Midbrain (tissue), 1 donor: ENCODE measurements around the gene PET117.
"Not testable (repeated sequence)": the region's sequence is repeated elsewhere in the genome, so short reads cannot be mapped to it uniquely, and the experiment has no call there.

Experiments used
- DNase-seq: peaks from one replicate; lab custom pipeline; 2025; lab: John Stamatoyannopoulos, UW

PET117 gene

DNA sequence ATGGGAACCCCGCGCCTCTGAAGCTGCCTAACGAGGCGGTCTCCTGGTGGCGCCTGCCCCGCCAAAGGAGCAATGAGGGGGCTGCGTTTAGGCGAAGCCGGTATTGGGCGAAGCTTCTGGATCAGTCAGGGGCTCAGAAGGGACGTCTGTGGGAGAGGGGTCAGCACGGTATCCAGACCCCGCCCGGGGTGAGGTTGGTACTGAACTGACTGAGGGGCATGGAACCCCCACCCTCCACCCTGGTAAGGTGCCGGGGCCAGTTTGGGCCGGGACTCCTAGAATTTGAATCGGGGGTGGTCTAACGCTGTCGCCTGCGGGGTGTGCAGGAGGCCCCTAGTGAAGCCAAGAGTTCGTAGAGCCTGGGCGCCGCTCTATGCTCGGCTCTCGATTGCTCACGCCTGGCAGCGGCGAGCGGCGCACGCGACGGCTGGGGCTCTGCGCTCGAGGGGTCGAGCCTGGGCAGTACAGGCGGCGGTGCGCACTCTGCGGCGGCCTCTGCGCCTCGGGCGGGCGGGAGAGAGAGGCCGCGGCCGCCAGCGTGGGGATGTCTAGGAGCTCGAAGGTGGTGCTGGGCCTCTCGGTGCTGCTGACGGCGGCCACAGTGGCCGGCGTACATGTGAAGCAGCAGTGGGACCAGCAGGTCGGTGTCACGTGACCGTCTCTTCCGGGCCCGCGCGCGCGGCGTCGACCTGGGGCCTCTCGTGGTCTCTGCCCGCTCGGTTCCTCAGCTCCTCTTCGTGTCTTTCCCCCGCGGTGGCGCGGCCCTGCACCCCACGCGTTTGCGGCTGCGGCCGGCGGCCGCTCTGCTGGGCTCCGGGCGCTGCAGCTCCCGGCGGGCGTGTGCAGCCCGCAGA is at the start of gene PET117, which contains the start of gene KAT14:
Gene PET117 (plus strand): TSS at position 452 of the 854 bp plus-strand sequence. CDS start 93 bp downstream, at position 545.
Gene KAT14 (plus strand): TSS at position 452 of the 854 bp plus-strand sequence. CDS start 4,798 bp downstream, outside the sequence.
- DNase-seq = peak; percentile 93

GRCh38 chr20:18088298-18088697 is 49.4 kb upstream of the PET117 start:
- not testable (repeated sequence) for DNase-seq

- DNase-seq = not testable (repeated sequence)
Measured at GRCh38 chr20:18088841-18089240, 48.8 kb upstream of the PET117 start.

DNA sequence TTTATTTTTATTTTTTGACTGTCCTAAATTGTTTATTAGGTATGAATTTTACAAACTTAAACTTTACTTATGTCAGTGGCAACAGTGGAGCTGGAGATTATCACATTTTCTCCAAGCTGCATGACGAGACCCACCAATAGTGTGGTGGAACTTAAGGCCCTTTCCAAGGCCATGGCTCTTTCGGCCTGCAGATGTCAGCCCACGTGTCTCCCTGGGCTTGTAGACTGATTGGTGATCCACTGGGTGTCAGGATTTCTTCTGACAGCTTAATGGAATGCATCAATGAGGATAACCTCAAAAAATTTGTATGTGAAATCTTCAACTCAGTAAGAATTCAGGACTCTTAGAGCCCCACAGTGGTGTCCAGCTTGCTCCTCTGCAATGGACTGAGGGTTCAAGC is 47.6 kb upstream of the PET117 start:
- no peak for DNase-seq

GRCh38 chr20:18090477-18090876 is 47.2 kb upstream of the PET117 start:
- no peak for DNase-seq

GRCh38 chr20:18091623-18092022 is 46.0 kb upstream of the PET117 start:
- DNase-seq = no peak

GRCh38 chr20:18092890-18093289 is 44.8 kb upstream of the PET117 start:
- no peak for DNase-seq

DNA sequence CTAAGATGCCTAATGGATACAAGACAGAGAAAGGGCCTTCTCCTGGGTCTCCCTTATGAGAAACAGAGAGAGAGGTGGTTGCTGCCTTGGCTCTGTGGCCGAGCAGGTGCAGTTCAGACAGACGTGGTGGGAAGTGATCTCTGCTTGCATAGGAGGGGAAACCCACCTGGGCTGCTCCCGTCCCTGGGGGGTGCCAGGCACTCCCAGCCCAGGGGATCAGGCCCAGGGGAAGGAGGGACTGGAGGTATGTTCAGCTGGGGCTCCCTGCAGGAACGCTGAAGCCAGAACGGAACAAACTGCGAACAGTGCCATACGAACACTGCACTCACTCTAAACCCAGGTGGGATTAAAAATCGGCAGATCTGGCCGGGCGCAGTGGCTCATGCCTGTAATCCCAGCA is 44.3 kb upstream of the PET117 start:
- DNase-seq = no peak

- no peak for DNase-seq
Measured at GRCh38 chr20:18094191-18094590, 43.5 kb upstream of the PET117 start.

GRCh38 chr20:18100569-18100968 is 37.1 kb upstream of the PET117 start:
- not testable (repeated sequence) for DNase-seq

DNA sequence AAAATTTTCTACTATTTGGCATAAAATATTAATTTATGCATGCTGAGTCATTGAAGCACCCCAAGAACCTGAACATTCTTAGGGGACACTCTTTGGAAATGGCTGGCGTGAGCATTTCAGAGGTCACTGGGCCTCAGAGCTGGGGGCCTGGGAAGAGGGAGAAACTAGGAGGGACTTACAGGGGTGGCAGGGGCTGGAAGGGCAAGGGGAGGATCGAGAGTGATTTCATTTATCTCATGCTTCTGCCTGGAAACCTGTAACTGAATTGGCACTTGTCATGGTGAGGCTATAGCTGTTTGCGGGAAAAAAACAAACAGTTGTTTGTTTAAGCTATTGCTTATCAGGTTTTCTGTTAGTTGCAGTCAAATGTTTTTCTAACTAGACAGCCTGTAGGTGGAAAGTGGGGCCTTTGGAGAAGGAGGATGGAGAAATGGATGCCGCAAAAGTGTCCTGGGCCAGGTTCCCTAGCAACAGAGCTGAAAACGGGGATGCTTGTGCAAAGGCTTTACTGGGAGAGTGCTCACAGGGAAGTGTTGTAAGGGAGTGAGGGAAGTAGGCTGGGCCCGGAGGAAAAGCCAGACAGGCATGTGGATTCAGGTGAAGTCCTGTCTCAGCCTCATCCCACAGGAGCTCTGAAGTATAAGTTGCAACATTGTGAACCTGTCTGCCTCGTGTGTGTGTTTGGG is 36.4 kb upstream of the PET117 start:
- DNase-seq = no peak

GRCh38 chr20:18103497-18103896 is 34.2 kb upstream of the PET117 start:
- DNase-seq = no peak

DNA sequence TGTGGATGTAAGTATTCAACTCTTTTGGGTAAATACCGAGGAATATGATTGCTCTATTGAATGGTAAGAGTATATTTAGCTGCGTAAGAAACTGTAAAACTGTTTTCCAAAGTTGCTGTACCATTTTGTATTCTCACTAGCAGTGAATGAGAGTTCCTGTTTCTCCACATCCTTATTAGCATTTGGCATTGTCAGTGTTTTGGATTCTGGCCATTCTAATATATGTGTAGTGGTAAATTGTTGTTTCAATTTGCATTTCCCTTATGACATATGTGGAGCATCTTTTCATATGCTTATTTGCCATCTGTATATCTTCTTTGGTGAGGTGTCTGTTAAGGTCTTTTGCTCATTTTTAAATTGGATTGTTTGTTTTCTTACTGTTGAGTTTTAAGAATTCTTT is 29.3 kb upstream of the PET117 start:
- no peak for DNase-seq

DNA sequence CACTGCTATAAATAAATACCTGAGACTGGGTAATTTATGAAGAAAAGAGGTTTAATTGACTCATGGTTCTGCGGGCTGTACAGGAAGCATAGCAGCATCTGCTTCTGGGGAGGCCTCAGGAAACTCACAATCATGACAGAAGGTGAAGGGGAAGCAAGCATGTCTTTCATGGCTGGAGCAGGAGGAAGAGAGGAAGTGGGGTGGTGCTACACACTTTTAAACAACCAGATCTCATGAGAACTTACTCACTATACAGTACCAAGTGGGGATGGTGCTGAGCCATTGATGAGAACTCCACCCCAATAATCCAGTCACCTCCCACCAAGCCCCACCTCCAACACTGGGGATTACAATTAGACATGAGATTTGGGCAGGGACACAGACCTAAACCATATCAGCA is 9.1 kb upstream of the PET117 start:
- DNase-seq = not testable (repeated sequence)

GRCh38 chr20:18132663-18133062 is 5.0 kb upstream of the PET117 start:
- no peak for DNase-seq

GRCh38 chr20:18133962-18134361 is 3.7 kb upstream of the PET117 start:
- DNase-seq = no peak

GRCh38 chr20:18138266-18138582 is 561 bp downstream of the PET117 start:
- no peak for DNase-seq

GRCh38 chr20:18138639-18139583 is 1.2 kb downstream of the PET117 start:
- no peak for DNase-seq

DNA sequence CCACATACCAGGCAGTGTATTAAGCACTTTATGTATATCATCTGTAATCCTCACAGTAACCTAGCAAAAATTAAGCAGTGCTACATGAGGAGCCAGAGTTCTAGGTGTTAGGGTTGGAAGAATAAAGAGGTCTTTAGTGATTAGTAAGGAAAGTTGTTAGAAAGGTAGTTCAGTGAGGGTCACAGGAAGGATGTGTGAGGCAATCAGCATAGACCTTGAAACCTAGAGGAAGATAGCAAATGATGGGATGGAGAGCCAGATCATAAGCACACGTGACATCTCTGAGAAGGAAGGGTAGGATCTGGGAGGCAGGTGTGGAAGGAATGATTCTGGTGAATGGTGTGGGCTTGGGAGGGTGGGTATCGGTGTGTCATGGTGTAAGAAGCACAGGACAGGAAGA is 2.2 kb downstream of the PET117 start:
- no peak for DNase-seq

DNA sequence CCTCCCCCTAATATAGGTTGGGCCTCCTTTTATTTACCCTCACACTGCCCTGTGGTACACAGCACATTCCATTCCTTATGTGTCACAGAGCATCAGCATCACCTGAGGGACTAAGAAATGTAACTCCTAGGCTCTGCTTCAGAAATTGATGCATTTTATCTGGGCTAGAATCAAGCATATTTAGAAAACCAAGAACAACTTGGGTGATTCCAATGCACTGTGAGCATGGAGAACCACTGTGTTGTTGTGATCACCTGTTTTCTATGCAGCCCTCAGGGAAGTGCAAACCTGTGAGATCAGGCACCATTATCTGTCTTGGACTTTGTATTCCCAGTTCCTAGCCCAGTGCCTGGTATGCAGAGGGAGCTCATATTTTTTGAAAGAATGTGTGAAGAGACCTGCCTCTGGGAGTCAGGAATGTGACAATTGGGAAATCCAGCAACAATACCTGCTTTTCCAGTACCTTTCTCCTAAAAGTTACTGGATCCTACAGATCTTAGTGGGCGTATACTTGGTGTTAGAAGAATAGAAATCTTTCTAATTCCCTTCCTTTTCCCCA is 7.0 kb downstream of the PET117 start:
- no peak for DNase-seq

- no peak for DNase-seq
Measured at GRCh38 chr20:18154342-18154741, 16.7 kb downstream of the PET117 start.

DNA sequence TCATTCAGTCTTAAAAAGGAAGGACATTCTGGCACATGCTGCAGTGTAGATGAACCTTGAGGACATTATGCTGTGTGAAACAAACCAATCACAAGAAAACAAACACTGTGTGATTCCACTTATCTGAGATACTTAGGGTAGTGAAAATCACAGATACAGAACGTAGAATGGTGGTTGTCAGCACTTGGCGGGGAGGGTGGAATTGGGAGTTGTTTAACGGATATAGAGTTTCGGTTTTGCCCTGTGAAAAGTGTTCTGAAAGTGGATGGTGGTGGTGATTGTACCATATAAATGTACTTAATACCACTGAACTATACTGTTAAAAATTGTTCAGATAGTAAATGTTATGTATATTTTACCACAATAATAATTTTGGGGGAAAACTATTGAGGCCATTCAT is 18.4 kb downstream of the PET117 start:
- DNase-seq = no peak
